Loucy (cell line): ENCODE results near the gene BHLHE23.

ENCODE experiments used
- H2AFZ ChIP-seq: fragments of 200-600 bp; sonication (generic); 2 replicates; pipeline ENCODE4 v1.6.0; 2016; ENCODE audit warnings: antibody characterized with exemption, mild to moderate bottlenecking, low read length, moderate library complexity
- H3F3A ChIP-seq: fragments of 200-600 bp; 2 replicates; pipeline ENCODE4 v1.6.0; 2016; ENCODE audit warnings: antibody characterized with exemption, low read depth, mild to moderate bottlenecking
- H3K27me3 ChIP-seq: fragments of 200-600 bp; sonication (generic); 2 replicates; pipeline ENCODE4 v1.6.1; 2014; ENCODE audit warnings: low read length, mild to moderate bottlenecking; ENCODE audit not compliant: insufficient read depth, poor library complexity, severe bottlenecking
- H3K36me3 ChIP-seq: fragments of 200-600 bp; sonication (generic); 2 replicates; pipeline ENCODE4 v1.6.1; 2016; ENCODE audit warnings: low read length; ENCODE audit not compliant: insufficient read depth
- H3K4me1 ChIP-seq: fragments of 200-600 bp; sonication (generic); 2 replicates; pipeline ENCODE4 v1.5.1; 2014; ENCODE audit warnings: low read length, mild to moderate bottlenecking; ENCODE audit not compliant: insufficient read depth, poor library complexity, severe bottlenecking
- H3K4me2 ChIP-seq: fragments of 200-600 bp; sonication (generic); 2 replicates; pipeline ENCODE4 v1.6.0; 2014; ENCODE audit warnings: antibody characterized with exemption, low read length, low read depth, mild to moderate bottlenecking; ENCODE audit not compliant: poor library complexity, severe bottlenecking
- H3K4me3 ChIP-seq: fragments of 200-600 bp; sonication (generic); 2 replicates; pipeline ENCODE4 v1.5.1; 2014; ENCODE audit warnings: low read length, mild to moderate bottlenecking, mixed read lengths; ENCODE audit not compliant: poor library complexity, severe bottlenecking
- H3K79me2 ChIP-seq: fragments of 200-600 bp; sonication (generic); 2 replicates; pipeline ENCODE4 v1.6.1; 2014; ENCODE audit warnings: low read length; ENCODE audit not compliant: insufficient read depth
- H3K9ac ChIP-seq: fragments of 200-600 bp; sonication (generic); 2 replicates; pipeline ENCODE4 v1.6.0; 2014; ENCODE audit warnings: mild to moderate bottlenecking, low read depth, low read length, moderate library complexity; ENCODE audit not compliant: poor library complexity, severe bottlenecking
- H3K9me2 ChIP-seq: fragments of 200-600 bp; sonication (generic); replicated peaks from 2 replicates; pipeline ENCODE4 v1.6.1; 2016; ENCODE audit warnings: low read depth, low read length, mixed read lengths
- H3K9me3 ChIP-seq: fragments of 200-600 bp; sonication (generic); 2 replicates; pipeline ENCODE4 v1.6.1; 2014; ENCODE audit warnings: mild to moderate bottlenecking, antibody characterized with exemption, low read length, low read depth; ENCODE audit not compliant: insufficient read depth
- H4K20me1 ChIP-seq: fragments of 200-600 bp; sonication (generic); 2 replicates; pipeline ENCODE4 v1.6.0; 2014; ENCODE audit warnings: antibody characterized with exemption, low read length, mild to moderate bottlenecking; ENCODE audit not compliant: insufficient read depth, poor library complexity, severe bottlenecking
- EZH2phosphoT487 ChIP-seq: fragments of 200-600 bp; IDR thresholded peaks from 2 replicates; pipeline ENCODE4 v1.6.1; 2018; ENCODE audit warnings: antibody characterized with exemption, mild to moderate bottlenecking, moderate library complexity, borderline replicate concordance
- TF ChIP-seq, protein P1 (sequence below): fragments of 200-600 bp; sonication (generic); conservative IDR thresholded peaks from 2 replicates; pipeline ENCODE4 v1.5.1; 2014; ENCODE audit warnings: mild to moderate bottlenecking, antibody characterized with exemption, low read length

Gene BHLHE23

DNA sequence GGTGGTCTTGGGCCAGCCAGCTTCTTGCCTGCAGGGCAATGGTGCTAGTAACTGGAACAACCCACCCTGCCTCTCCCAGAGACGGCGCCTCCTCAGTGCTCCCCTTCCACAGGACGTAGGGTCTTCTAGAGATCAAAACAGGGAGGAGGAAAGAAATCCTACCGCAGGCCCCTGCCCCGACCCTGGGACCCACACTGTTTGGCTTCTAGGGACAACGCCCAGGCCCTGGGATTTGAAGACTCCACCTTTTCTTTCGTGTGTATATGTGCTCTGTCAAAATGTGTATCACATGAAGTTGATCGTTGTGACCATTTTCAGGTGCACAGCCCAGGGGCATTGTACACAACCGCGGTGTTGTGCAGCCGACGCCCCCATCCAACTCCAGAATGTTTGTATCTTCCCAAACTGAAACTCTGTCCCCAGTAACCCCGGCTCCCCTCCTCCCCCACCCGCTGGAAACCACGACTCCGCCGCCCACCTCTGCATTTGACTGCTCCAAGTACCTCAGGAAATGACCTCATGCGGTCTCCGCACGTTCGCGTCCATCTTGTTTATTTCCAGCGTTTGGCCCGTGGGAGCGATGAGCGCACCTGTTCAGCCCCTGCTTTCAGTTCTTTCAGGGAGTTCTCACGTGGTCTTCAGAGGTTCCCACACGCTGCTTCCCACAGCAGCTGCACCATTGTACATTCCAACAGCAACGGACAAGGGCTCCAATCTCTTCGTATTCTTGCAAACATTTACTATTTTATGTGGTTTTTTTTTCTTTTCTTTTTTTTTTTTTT, 3.4 kb upstream of the BHLHE23 start:
- Histone ChIP-seq H3F3A (no peaks in the 10 kb centered on the region), H3K36me3 (no peaks in the 10 kb centered on the region), H3K4me3 (peak overlapping the region; percentile 78), H3K79me2 (peaks cover 40% of the 10 kb centered on the region), H2AFZ (no peak overlapping the region), H3K9me3 (peaks cover 5% of the 10 kb centered on the region), H3K4me1 (peaks cover 30% of the 10 kb centered on the region), H3K9me2 (no peaks in the 10 kb centered on the region), H4K20me1 (peaks cover 23% of the 10 kb centered on the region), H3K4me2 (peak overlapping the region; percentile 84), H3K9ac (no peak overlapping the region), H3K27me3 (peaks cover 32% of the 10 kb centered on the region)
- no peak for TF ChIP-seq EZH2phosphoT487
- TF ChIP-seq, protein P1, sequence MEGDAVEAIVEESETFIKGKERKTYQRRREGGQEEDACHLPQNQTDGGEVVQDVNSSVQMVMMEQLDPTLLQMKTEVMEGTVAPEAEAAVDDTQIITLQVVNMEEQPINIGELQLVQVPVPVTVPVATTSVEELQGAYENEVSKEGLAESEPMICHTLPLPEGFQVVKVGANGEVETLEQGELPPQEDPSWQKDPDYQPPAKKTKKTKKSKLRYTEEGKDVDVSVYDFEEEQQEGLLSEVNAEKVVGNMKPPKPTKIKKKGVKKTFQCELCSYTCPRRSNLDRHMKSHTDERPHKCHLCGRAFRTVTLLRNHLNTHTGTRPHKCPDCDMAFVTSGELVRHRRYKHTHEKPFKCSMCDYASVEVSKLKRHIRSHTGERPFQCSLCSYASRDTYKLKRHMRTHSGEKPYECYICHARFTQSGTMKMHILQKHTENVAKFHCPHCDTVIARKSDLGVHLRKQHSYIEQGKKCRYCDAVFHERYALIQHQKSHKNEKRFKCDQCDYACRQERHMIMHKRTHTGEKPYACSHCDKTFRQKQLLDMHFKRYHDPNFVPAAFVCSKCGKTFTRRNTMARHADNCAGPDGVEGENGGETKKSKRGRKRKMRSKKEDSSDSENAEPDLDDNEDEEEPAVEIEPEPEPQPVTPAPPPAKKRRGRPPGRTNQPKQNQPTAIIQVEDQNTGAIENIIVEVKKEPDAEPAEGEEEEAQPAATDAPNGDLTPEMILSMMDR: no peak

DNA sequence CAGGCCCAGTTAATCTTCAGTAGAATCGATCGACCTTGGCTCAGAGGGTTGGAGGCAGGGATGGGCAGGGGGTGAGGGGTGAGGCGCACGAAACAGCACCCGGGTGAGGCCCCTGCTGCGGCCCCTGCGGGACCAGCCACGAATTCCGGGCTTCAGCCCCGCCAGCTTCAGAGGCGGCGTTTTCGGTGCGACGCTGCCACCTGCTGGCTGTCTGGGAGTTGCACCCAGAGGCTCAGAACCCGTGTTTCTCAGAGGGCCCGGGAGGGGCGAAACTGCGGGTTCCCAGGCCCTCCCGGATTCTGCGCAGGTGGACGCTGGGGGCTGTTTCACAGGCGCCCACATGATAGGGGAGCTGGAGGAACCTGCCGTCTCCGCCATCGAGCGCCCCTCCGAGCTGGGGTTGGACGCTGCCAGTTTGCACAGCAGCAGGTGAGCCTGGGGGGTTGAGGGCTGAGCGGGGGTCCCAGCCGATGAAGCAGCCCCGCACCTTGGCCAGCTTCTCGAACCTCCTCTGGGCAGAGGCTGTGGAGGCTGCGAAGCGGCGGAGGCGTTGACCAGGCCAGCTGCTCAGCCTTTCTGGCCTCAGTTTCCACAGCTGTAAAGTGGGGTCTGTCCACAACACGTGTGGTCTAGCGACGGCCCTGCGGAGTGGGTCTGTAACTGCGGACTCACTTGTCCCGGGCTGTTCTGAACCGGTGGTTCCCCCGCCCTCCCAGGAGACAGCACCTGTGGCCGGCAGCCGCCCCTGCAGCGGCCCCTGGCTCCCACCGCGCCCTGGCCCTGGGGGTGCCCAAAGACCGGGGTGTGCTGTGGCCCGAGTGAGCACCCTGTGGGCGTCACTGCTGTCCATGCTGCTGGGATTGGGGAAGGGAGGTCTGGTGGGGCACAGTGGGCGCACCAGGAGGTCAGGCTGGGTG, 2.5 kb upstream of the BHLHE23 start:
- H3F3A ChIP-seq: no peaks in the 10 kb centered on the region
- peak overlapping the region; percentile 82 for H3K9ac ChIP-seq
- H4K20me1 ChIP-seq: peaks cover 32% of the 10 kb centered on the region
- H3K9me3 ChIP-seq: peaks cover 5% of the 10 kb centered on the region
- H3K4me2 ChIP-seq: peak overlapping the region; percentile 84
- H2AFZ ChIP-seq: no peak overlapping the region
- no peaks in the 10 kb centered on the region for H3K9me2 ChIP-seq
- H3K79me2 ChIP-seq: peaks cover 49% of the 10 kb centered on the region
- no peaks in the 10 kb centered on the region for H3K36me3 ChIP-seq
- peaks cover 36% of the 10 kb centered on the region for H3K4me1 ChIP-seq
- TF ChIP-seq, protein P1: peak; percentile 91
- TF ChIP-seq EZH2phosphoT487: no peak
- H3K27me3 ChIP-seq: peaks cover 40% of the 10 kb centered on the region
- H3K4me3 ChIP-seq: peak overlapping the region; percentile 78

DNA sequence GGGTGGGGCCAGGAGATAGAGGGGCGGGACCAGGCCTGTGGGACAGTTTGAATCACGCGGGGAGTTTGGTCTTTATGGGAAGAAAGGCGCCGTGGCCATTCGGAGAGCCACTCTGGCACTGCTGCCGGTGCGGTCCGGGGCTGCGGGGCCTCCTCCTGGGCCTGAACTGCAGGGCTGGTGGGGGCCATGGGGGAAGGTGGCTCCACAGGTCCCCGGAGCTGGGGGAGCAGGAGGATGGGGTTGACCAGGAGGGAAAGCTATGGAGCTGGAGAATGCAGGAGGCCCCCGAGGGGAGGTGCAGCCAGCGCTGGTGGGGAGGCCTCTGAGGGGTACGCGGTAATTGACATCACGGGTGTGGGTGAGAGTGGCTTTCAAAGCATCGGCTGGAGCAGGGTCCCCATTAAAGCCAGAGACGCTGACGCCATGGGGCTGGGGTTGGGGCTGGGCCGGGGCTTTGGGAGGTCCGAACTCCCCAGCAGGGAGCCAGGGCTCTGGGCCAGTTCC, 1.8 kb upstream of the BHLHE23 start:
- no peaks in the 10 kb centered on the region for H3K36me3 ChIP-seq
- H3K4me3 ChIP-seq: peak overlapping the region; percentile 78
- peaks cover 40% of the 10 kb centered on the region for H3K27me3 ChIP-seq
- peaks cover 35% of the 10 kb centered on the region for H4K20me1 ChIP-seq
- peak overlapping the region; percentile 84 for H3K4me2 ChIP-seq
- no peaks in the 10 kb centered on the region for H3K9me2 ChIP-seq
- peak overlapping the region; percentile 82 for H3K9ac ChIP-seq
- no peak overlapping the region for H2AFZ ChIP-seq
- peaks cover 42% of the 10 kb centered on the region for H3K4me1 ChIP-seq
- peaks cover 5% of the 10 kb centered on the region for H3K9me3 ChIP-seq
- TF ChIP-seq EZH2phosphoT487: no peak
- TF ChIP-seq, protein P1: no peak
- peaks cover 55% of the 10 kb centered on the region for H3K79me2 ChIP-seq
- no peaks in the 10 kb centered on the region for H3F3A ChIP-seq
